Activated T-cell treated with anti-CD3 and anti-CD28 coated beads, Interleukin-2, amount 50 U/mL, for 4 hours (primary cell): ENCODE results near the gene OR51B4. TPM values are rescaled to one million over a fixed set of nuclear protein-coding genes. Genes with fewer than 3 reads are reported as not detected.

Experiments
- ATAC-seq, 2 donors: fragments of 200-7000 bp; cut with Tn5 transposase; one replicate each; pipeline ENCODE4 v1.10.0; 2021
- DNase-seq: peaks from one replicate; pipeline ENCODE4 v3.0.0-alpha.2; 2020
- H3K27me3 Mint-ChIP-seq: one replicate; pipeline ENCODE4 v1.8.0; 2021; ENCODE audit warnings: low read depth, mixed read lengths
- H3K36me3 Mint-ChIP-seq: one replicate; pipeline ENCODE4 v1.8.0; 2022; ENCODE audit warnings: mixed read lengths; ENCODE audit not compliant: insufficient read depth
- H3K4me1 Mint-ChIP-seq: one replicate; pipeline ENCODE4 v1.8.0; 2021; ENCODE audit warnings: low read depth, mixed read lengths
- H3K4me3 Mint-ChIP-seq: one replicate; pipeline ENCODE4 v1.8.0; 2021; ENCODE audit warnings: mild to moderate bottlenecking, moderate library complexity, mixed read lengths
- H3K9me3 Mint-ChIP-seq: one replicate; pipeline ENCODE4 v1.8.0; 2021; ENCODE audit warnings: mixed read lengths
- total RNA-seq, 3 donors: library from RNA; stranded (reverse); gene quantifications; one replicate each; pipeline ENCODE4 v1.2.1, GENCODE V29; 2021

Gene OR51B4
- total RNA-seq, 3 donors from 2014 or later: not detected

- H3K4me3 Mint-ChIP-seq: no peak overlapping the region
- no peak for DNase-seq
- H3K4me1 Mint-ChIP-seq: no peaks in the 10 kb centered on the region
- no peaks in the 10 kb centered on the region for H3K36me3 Mint-ChIP-seq
- ATAC-seq: no peak
- no peaks in the 10 kb centered on the region for H3K27me3 Mint-ChIP-seq
- H3K9me3 Mint-ChIP-seq: no peaks in the 10 kb centered on the region
Observed at GRCh38 chr11:5286351-5286750, 15.4 kb downstream of the OR51B4 start.

DNA sequence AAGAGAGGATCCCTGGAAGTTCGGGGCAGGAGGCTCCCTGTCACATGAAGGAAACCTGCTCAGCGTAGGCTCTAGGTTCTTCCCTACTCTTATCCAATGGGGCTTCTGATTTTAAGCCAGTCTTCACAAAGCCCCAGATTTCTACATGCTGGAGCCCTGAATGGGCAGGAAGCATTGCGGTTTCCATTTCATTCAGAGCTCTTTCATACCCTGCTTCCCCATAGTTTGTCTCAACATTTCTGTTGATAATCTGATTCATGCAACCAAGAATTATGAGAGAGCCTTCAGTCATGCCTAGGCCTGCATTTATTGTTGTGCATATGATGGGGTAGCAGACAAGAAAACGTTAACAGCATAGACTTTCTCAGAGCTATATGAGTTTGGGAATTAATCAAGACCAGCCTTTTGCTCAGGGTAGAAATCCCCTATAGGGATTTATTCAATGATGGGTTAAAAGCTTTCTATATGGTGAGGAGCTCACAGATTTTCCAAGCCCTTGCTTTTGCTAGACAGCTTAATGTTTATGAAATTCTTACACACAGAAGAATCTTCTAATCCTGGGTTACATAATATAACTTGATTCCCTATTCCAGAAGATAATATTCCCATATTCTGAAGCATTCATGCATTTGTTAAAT lies 15.9 kb downstream of the OR51B4 start:
- Mint-ChIP-seq H3K27me3 (no peaks in the 10 kb centered on the region), H3K4me1 (no peaks in the 10 kb centered on the region), H3K9me3 (no peaks in the 10 kb centered on the region), H3K4me3 (no peak overlapping the region), H3K36me3 (no peaks in the 10 kb centered on the region)
- ATAC-seq (no peak), DNase-seq (no peak)

GRCh38 chr11:5284637-5285036 lies 17.1 kb downstream of the OR51B4 start:
- H3K4me1 Mint-ChIP-seq: no peaks in the 10 kb centered on the region
- H3K36me3 Mint-ChIP-seq: no peaks in the 10 kb centered on the region
- ATAC-seq: no peak
- DNase-seq: no peak
- no peak overlapping the region for H3K4me3 Mint-ChIP-seq
- no peaks in the 10 kb centered on the region for H3K27me3 Mint-ChIP-seq
- no peaks in the 10 kb centered on the region for H3K9me3 Mint-ChIP-seq

GRCh38 chr11:5283882-5284281 lies 17.9 kb downstream of the OR51B4 start:
- Mint-ChIP-seq H3K4me3 (no peak overlapping the region), H3K4me1 (no peaks in the 10 kb centered on the region), H3K9me3 (no peaks in the 10 kb centered on the region), H3K36me3 (no peaks in the 10 kb centered on the region), H3K27me3 (no peaks in the 10 kb centered on the region)
- DNase-seq: no peak
- no peak for ATAC-seq

- no peak for ATAC-seq
- Mint-ChIP-seq H3K4me3 (no peak overlapping the region), H3K9me3 (no peaks in the 10 kb centered on the region), H3K27me3 (no peaks in the 10 kb centered on the region), H3K36me3 (no peaks in the 10 kb centered on the region), H3K4me1 (no peaks in the 10 kb centered on the region)
- DNase-seq: no peak
Observed at GRCh38 chr11:5283086-5283485, 18.7 kb downstream of the OR51B4 start.

- no peak for DNase-seq
- H3K4me3 Mint-ChIP-seq: no peak overlapping the region
Observed at GRCh38 chr11:5282628-5283027, 19.1 kb downstream of the OR51B4 start.

GRCh38 chr11:5281596-5281995 lies 20.1 kb downstream of the OR51B4 start:
- DNase-seq: no peak
- H3K4me3 Mint-ChIP-seq: no peak overlapping the region
- ATAC-seq: no peak
- H3K9me3 Mint-ChIP-seq: no peaks in the 10 kb centered on the region
- no peaks in the 10 kb centered on the region for H3K36me3 Mint-ChIP-seq
- no peaks in the 10 kb centered on the region for H3K4me1 Mint-ChIP-seq
- H3K27me3 Mint-ChIP-seq: no peaks in the 10 kb centered on the region

More at GRCh38 chr11:5282628-5283027, 19.1 kb downstream of the OR51B4 start:
- Mint-ChIP-seq H3K27me3 (no peaks in the 10 kb centered on the region), H3K9me3 (no peaks in the 10 kb centered on the region), H3K36me3 (no peaks in the 10 kb centered on the region), H3K4me1 (no peaks in the 10 kb centered on the region)
- no peak for ATAC-seq

GRCh38 chr11:5280582-5281102 lies 21.1 kb downstream of the OR51B4 start:
- H3K4me3 Mint-ChIP-seq: no peak overlapping the region
- no peaks in the 10 kb centered on the region for H3K4me1 Mint-ChIP-seq
- ATAC-seq: peak; percentile 51 to 54
- DNase-seq: no peak
- H3K36me3 Mint-ChIP-seq: no peaks in the 10 kb centered on the region
- H3K27me3 Mint-ChIP-seq: no peaks in the 10 kb centered on the region
- no peaks in the 10 kb centered on the region for H3K9me3 Mint-ChIP-seq

DNA sequence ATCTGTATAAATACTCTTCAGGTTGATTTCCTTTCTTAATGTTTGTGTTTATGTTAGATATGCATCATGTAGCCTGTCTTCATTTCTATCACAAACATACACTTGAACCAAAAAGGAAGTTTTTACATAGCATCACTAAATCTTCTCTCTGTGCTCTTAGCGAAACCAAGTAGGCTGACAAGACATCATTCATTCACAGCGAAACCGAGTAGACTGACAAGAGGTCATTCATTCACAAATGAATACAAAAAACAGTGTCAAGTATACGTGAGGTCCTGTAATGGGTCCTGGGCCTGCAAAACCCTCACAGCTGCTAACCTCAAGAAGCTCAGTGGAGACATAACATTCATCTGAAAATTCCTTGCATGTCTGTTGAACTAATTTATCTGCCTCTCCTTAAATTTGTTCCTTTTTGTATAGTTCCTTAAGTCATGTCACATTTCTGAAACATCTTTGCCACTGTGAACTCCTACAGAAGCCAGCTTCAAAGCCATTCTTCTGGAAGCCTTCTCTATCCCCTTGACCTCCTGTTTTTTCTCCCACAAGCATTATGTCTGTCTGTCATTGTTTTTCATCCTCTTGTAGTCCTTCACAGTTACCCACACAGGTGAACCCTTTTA lies 22.2 kb downstream of the OR51B4 start:
- H3K9me3 Mint-ChIP-seq: no peaks in the 10 kb centered on the region
- ATAC-seq: no peak

GRCh38 chr11:5277807-5278382 lies 23.9 kb downstream of the OR51B4 start:
- ATAC-seq: no peak
- no peaks in the 10 kb centered on the region for H3K36me3 Mint-ChIP-seq
- H3K27me3 Mint-ChIP-seq: no peaks in the 10 kb centered on the region
- H3K4me3 Mint-ChIP-seq: no peak overlapping the region
- no peak for DNase-seq
- no peaks in the 10 kb centered on the region for H3K9me3 Mint-ChIP-seq
- no peaks in the 10 kb centered on the region for H3K4me1 Mint-ChIP-seq

More for the DNA sequence above, 22.2 kb downstream of the OR51B4 start:
- H3K27me3 Mint-ChIP-seq: no peaks in the 10 kb centered on the region
- H3K36me3 Mint-ChIP-seq: no peaks in the 10 kb centered on the region
- H3K4me3 Mint-ChIP-seq: no peak overlapping the region
- DNase-seq: no peak
- H3K4me1 Mint-ChIP-seq: no peaks in the 10 kb centered on the region

- Mint-ChIP-seq H3K4me1 (no peaks in the 10 kb centered on the region), H3K9me3 (no peaks in the 10 kb centered on the region), H3K27me3 (no peaks in the 10 kb centered on the region), H3K4me3 (no peak overlapping the region), H3K36me3 (no peaks in the 10 kb centered on the region)
- DNase-seq (no peak), ATAC-seq (no peak)
Observed at GRCh38 chr11:5276697-5277096, 25.0 kb downstream of the OR51B4 start.

DNA sequence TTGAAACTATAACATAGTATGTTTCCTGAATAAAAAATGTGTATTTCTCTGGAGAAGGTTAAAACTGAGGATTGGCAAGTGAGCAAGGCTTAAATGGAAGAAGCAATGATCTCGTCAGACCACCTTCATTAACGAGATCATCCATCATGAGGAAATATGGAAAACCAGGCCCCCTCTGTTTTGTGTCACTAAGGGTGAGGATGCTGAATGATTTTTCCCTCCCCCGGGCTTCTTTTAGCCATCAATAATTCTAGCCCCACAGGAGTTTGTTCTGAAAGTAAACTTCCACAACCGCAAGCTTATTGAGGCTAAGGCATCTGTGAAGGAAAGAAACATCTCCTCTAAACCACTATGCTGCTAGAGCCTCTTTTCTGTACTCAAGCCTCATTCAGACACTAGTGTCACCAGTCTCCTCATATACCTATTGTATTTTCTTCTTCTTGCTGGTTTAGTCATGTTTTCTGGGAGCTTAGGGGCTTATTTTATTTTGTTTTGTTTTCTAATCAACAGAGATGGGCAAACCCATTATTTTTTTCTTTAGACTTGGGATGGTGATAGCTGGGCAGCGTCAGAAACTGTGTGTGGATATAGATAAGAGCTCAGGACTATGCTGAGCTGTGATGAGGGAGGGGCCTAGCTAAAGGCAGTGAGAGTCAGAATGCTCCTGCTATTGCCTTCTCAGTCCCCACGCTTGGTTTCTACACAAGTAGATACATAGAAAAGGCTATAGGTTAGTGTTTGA lies 26.2 kb downstream of the OR51B4 start:
- DNase-seq (no peak), ATAC-seq (no peak)
- Mint-ChIP-seq H3K9me3 (no peaks in the 10 kb centered on the region), H3K4me1 (no peaks in the 10 kb centered on the region), H3K27me3 (peaks cover 2% of the 10 kb centered on the region), H3K36me3 (no peaks in the 10 kb centered on the region), H3K4me3 (no peak overlapping the region)

GRCh38 chr11:5274395-5274794 lies 27.4 kb downstream of the OR51B4 start:
- H3K4me3 Mint-ChIP-seq: no peak overlapping the region
- H3K9me3 Mint-ChIP-seq: no peaks in the 10 kb centered on the region
- H3K36me3 Mint-ChIP-seq: no peaks in the 10 kb centered on the region
- peaks cover 2% of the 10 kb centered on the region for H3K27me3 Mint-ChIP-seq
- no peaks in the 10 kb centered on the region for H3K4me1 Mint-ChIP-seq
- DNase-seq (no peak), ATAC-seq (no peak)

- no peaks in the 10 kb centered on the region for H3K36me3 Mint-ChIP-seq
- no peaks in the 10 kb centered on the region for H3K4me1 Mint-ChIP-seq
- H3K4me3 Mint-ChIP-seq: no peak overlapping the region
- peaks cover 2% of the 10 kb centered on the region for H3K27me3 Mint-ChIP-seq
- ATAC-seq (no peak), DNase-seq (no peak)
- H3K9me3 Mint-ChIP-seq: no peaks in the 10 kb centered on the region
Observed at GRCh38 chr11:5272395-5273017, 29.2 kb downstream of the OR51B4 start.
